Adrenal gland (tissue), 12 donors: ENCODE measurements around the gene LHFPL2. TPM values are rescaled to one million over a fixed set of nuclear protein-coding genes. Genes with fewer than 3 reads are reported as not detected.

Source experiments
- DNase-seq, 7 donors: peaks; one replicate each; pipeline ENCODE4 v3.0.0-alpha.2; 2019 to 2020
- H3K27ac ChIP-seq, 5 donors: fragments of 200-600 bp; sonication (generic) in 4 of 5; 1 replicate in 3 of 5; 2 replicates in 2 of 5; pipeline versions ENCODE4 v1.5.1 to v1.8.0; 2016 to 2020; ENCODE audit warnings: mild to moderate bottlenecking in 1 of 5
- H3K27me3 ChIP-seq: fragments of 200-600 bp; 2 replicates; pipeline ENCODE4 v1.8.0; 2021
- H3K36me3 ChIP-seq, 2 donors: fragments of 200-600 bp; replicated peaks in 1 of 2; 1 replicate in 1 of 2; 2 replicates in 1 of 2; pipeline versions ENCODE4 v1.5.1 to v1.8.0; 2018 to 2022
- H3K4me1 ChIP-seq, 2 donors: fragments of 200-600 bp; replicated peaks in 1 of 2; 1 replicate in 1 of 2; 2 replicates in 1 of 2; pipeline versions ENCODE4 v1.5.1 to v1.8.0; 2018 to 2021
- H3K4me3 ChIP-seq, 4 donors: fragments of 200-600 bp; sonication (generic) in 3 of 4; one replicate each; pipeline ENCODE4 v1.5.1; 2016 to 2018
- H3K9me3 ChIP-seq, 3 donors: fragments of 200-600 bp; sonication (generic) in 1 of 3; replicated peaks in 1 of 3; 1 replicate in 2 of 3; 2 replicates in 1 of 3; pipeline versions ENCODE4 v1.5.1 to v1.8.0; 2016 to 2021
- POLR2A ChIP-seq, 2 donors: fragments of 450-650 bp; IDR thresholded peaks; one replicate each; pipeline ENCODE4 v1.6.1; 2017; ENCODE audit warnings: antibody characterized with exemption in 2 of 2, mild to moderate bottlenecking in 2 of 2, moderate library complexity in 1 of 2
- WGBS, 4 donors: extraction: QIAGEN DNeasy Blood & Tissue Kit in 2 of 4; methylation state at CpG; one replicate each; pipeline versions ENCODE4 v1.1.5 to v1.1.7; 2013 to 2017; 5-methylcytosine and 5-hydroxymethylcytosine counted together
- intact Hi-C, 2 donors: fragments of 100-400 bp; cut with DNase I; formaldehyde crosslinking; loops; one replicate each; pipeline versions ENCODE4 v1.14.1 to v1.15.0; 2022 to 2023
- polyA plus RNA-seq, 3 donors: library from polyadenylated mRNA; stranded (reverse); fragments of 200-250 nt in 2 of 3; fragments of 350-450 nt in 1 of 3; fragmentation: Illumina TruSeq in 1 of 3; extraction: RNeasy Lipid Tissue Mini Kit (QIAGEN cat#74804) in 1 of 3; gene quantifications; one replicate each; pipeline ENCODE4 v1.2.3, GENCODE V29; 2013 to 2014
- total RNA-seq, 9 donors: library from RNA; depleted of rRNA in 4 of 9; stranded (reverse); fragments of >200 nt in 4 of 9; fragments of 120-200 nt in 1 of 9; fragmentation: NEBNext Ultra II Directional in 1 of 9; extraction: Animal tissue kit (Norgen Biotek cat#: 25700) in 1 of 9; gene quantifications; one replicate each; pipeline versions ENCODE4 v1.1.0 to v1.2.4, GENCODE V29; 2013 to 2023
- TF ChIP-seq, protein P1 (sequence below), 6 experiments: fragments of 450-650 bp in 4 of 6; fragments of 200-600 bp in 2 of 6; sonication (generic) in 1 of 6; IDR thresholded peaks; 1 replicate in 5 of 6; 2 replicates in 1 of 6; pipeline versions ENCODE4 v1.5.1 to v1.8.0; 2016 to 2021; ENCODE audit warnings: antibody characterized with exemption in 6 of 6, mild to moderate bottlenecking in 2 of 6, moderate library complexity in 1 of 6
- donor health status: healthy with polysubstance abuse.
- donor health status: Bipolar disorder and iron deficiency.
- donor health status: DM: yes; HTN: yes; CAD: no.
- donor health status: DM: no; HTN: no; CAD: no.
- donor health status: DM: no; HTN: no; CAD: no.
- donor health status: DM: yes; HTN: yes; CAD: no.

Gene LHFPL2
- total and polyA plus RNA-seq, 12 donors = 8.0 to 68.4 (median 44.9) TPM

DNA sequence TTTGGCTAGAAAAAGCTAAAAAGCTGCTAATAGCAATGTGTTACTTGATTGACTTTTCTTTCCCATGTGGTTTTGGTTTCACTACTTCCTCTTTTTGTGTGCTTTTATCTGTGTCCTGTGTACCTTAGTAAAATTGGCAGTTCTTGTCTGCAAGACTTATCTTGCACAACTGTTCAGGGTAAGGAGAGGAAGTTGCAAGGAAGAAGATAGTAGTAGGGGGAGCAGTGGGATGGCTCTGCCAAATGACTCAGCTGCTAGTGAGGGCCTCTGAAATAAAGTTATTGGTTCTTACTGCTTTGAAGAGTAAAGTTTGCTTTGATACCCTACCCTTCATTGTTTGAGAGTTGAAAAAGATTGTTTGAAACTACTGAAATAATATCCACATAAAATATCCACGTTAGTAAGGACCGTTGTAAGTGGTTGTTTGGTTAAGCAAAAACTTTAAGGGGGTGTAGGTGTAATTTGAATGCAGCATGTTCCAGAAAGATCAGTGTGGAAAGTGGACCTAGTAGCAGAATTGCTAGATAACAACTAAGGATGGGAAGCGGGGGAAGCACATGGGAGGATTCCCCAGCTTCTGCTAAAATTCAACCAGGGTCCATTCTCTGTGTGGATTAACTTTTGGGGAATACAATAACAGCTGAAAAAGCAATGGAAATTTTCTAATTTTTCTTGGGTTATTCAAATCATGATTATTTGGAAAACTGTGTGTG, 164.6 kb downstream of the LHFPL2 start:
- WGBS, 4 donors = 67 to 83% (median 78%) methylated on average over 3 of the region's 3 CpGs
- intact Hi-C loops = no loop called here
- TF ChIP-seq, protein P1, sequence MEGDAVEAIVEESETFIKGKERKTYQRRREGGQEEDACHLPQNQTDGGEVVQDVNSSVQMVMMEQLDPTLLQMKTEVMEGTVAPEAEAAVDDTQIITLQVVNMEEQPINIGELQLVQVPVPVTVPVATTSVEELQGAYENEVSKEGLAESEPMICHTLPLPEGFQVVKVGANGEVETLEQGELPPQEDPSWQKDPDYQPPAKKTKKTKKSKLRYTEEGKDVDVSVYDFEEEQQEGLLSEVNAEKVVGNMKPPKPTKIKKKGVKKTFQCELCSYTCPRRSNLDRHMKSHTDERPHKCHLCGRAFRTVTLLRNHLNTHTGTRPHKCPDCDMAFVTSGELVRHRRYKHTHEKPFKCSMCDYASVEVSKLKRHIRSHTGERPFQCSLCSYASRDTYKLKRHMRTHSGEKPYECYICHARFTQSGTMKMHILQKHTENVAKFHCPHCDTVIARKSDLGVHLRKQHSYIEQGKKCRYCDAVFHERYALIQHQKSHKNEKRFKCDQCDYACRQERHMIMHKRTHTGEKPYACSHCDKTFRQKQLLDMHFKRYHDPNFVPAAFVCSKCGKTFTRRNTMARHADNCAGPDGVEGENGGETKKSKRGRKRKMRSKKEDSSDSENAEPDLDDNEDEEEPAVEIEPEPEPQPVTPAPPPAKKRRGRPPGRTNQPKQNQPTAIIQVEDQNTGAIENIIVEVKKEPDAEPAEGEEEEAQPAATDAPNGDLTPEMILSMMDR (IDR thresholded peaks at IDR 0.05) = no peak
- no peak for TF ChIP-seq POLR2A (IDR thresholded peaks at IDR 0.05)
- peak in 3 of 7 donors; percentile 25 to 41 (median 40) for DNase-seq
- Histone ChIP-seq H3K36me3 (peaks cover 0 to 11% of the 10 kb centered on the region in 2 donors), H3K27ac (peak overlapping the region in 2 of 5 donors; percentile 11 to 33), H3K4me3 (no peak overlapping the region), H3K4me1 (peaks cover 8 to 24% of the 10 kb centered on the region in 2 donors), H3K27me3 (no peaks in the 10 kb centered on the region), H3K9me3 (no peaks in the 10 kb centered on the region)

DNA sequence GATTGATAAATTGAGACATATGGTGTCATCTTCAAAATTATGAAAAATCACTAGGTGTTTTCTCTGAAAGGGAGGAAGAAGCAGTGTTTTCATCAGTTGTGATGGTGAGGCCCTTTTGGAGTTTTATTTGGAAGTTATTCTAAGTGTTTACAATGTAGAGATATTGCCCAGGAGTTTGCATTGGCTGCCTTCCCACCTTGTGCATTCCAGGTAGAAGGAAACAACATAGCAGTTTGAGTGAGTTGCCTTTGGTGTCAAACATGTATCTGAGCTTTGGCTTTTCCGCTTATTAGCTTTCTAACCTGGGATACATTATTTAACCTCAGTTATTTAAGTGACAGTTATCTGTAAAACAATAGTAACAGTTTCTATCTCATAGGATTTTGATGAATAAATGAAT, 165.6 kb downstream of the LHFPL2 start:
- H3K36me3 ChIP-seq = peaks cover 0 to under 1% of the 10 kb centered on the region in 2 donors
- no peak overlapping the region for H3K4me3 ChIP-seq
- H3K9me3 ChIP-seq = no peaks in the 10 kb centered on the region
- 100% methylated on average over 1 of the region's 1 CpG for WGBS, 4 donors
- no peak for TF ChIP-seq POLR2A (IDR thresholded peaks at IDR 0.05)
- TF ChIP-seq, protein P1 (IDR thresholded peaks at IDR 0.05) = no peak
- intact Hi-C loops = no loop called here
- peaks cover 8 to 24% of the 10 kb centered on the region in 2 donors for H3K4me1 ChIP-seq
- DNase-seq = no peak
- no peaks in the 10 kb centered on the region for H3K27me3 ChIP-seq
- H3K27ac ChIP-seq = no peak overlapping the region

DNA sequence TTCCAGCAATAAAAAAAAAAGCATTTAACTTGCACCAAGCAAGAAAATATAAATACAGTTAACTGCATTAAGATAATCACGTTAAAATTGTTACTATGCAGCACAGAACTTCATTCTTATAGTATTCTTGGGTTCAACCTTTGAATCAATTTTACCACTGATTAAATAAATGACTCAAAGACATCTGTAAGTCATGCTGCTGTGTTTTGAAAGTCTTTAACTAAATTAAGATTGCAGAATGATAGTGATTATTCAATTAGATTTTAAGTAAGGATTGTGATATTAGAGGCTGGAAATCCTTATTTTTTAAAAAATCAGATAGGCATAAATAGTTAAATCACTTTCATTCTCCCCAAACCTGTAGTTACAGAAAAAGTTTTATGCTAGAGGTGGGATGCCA, 171.8 kb downstream of the LHFPL2 start:
- TF ChIP-seq POLR2A (IDR thresholded peaks at IDR 0.05) = no peak
- TF ChIP-seq, protein P1 (IDR thresholded peaks at IDR 0.05) = no peak
- intact Hi-C loops = no loop called here
- WGBS, 4 donors = 86 to 97% (median 94%) methylated on average over 1 of the region's 1 CpG

DNA sequence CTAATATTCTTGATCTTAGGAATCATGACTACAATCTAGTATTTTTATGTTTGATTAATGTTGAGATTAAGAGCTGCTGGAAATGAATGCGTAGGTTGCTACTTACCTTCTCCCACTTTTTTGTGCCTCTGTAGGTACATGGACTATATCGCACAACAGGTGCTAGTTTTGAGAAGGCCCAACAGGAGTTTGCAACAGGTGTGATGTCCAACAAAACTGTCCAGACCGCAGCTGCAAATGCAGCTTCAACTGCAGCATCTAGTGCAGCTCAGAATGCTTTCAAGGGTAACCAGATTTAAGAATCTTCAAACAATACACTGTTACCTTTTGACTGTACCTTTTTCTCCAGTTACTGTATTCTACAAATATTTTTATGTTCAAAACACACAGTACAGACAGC, 173.2 kb downstream of the LHFPL2 start:
- Histone ChIP-seq H3K36me3 (no peaks in the 10 kb centered on the region), H3K27me3 (no peaks in the 10 kb centered on the region), H3K27ac (no peak overlapping the region), H3K4me1 (no peaks in the 10 kb centered on the region), H3K4me3 (no peak overlapping the region), H3K9me3 (no peaks in the 10 kb centered on the region)
- intact Hi-C loops = no loop called here
- no peak for DNase-seq
- whole genome bisulfite sequencing, 4 donors = 95 to 100% (median 97%) methylated on average over 3 of the region's 3 CpGs
- TF ChIP-seq, protein P1 (IDR thresholded peaks at IDR 0.05) = no peak
- TF ChIP-seq POLR2A (IDR thresholded peaks at IDR 0.05) = no peak

More for the DNA sequence above, 171.8 kb downstream of the LHFPL2 start:
- DNase-seq = no peak
- Histone ChIP-seq H3K27ac (no peak overlapping the region), H3K4me3 (no peak overlapping the region), H3K36me3 (no peaks in the 10 kb centered on the region), H3K27me3 (no peaks in the 10 kb centered on the region), H3K4me1 (no peaks in the 10 kb centered on the region), H3K9me3 (no peaks in the 10 kb centered on the region)
